HAP-1 (cell line): ENCODE measurements around the gene SHH.
A peak's percentile ranks its signal among the peaks of the same experiment; 100 is the strongest.

Experiments
- DNase-seq, 2 experiments: peaks; one replicate each; pipeline ENCODE4 v3.0.0-alpha.2; 2016 to 2020; ENCODE audit warnings: low spot score in 2 of 2
- H3K27me3 ChIP-seq: fragments of 250-450 bp; sonication (Bioruptor Pico); 2 replicates; pipeline ENCODE4 v1.5.1; 2020; ENCODE audit warnings: low read depth, mild to moderate bottlenecking, moderate library complexity
- H3K36me3 ChIP-seq: fragments of 250-450 bp; sonication (Bioruptor Pico); replicated peaks from 2 replicates; pipeline ENCODE4 v1.5.1; 2020; ENCODE audit warnings: mild to moderate bottlenecking
- H3K4me1 ChIP-seq: fragments of 250-450 bp; sonication (Bioruptor Pico); 2 replicates; pipeline ENCODE4 v1.5.1; 2020; ENCODE audit warnings: mild to moderate bottlenecking
- H3K4me3 ChIP-seq: fragments of 250-450 bp; sonication (Bioruptor Pico); 2 replicates; pipeline ENCODE4 v1.5.1; 2020; ENCODE audit warnings: mild to moderate bottlenecking, moderate library complexity
- H3K9me3 ChIP-seq: fragments of 250-450 bp; sonication (Bioruptor Pico); 2 replicates; pipeline ENCODE4 v1.5.1; 2020; ENCODE audit warnings: mild to moderate bottlenecking, moderate library complexity
- in situ Hi-C: fragments of 300-500 bp; cut with MboI; formaldehyde crosslinking; loops from 3 replicates; pipeline ENCODE4 v1.14.3; 2020; ENCODE audit warnings: low sequenced_read_pairs, inconsistent platforms, mixed read lengths

SHH gene

DNA sequence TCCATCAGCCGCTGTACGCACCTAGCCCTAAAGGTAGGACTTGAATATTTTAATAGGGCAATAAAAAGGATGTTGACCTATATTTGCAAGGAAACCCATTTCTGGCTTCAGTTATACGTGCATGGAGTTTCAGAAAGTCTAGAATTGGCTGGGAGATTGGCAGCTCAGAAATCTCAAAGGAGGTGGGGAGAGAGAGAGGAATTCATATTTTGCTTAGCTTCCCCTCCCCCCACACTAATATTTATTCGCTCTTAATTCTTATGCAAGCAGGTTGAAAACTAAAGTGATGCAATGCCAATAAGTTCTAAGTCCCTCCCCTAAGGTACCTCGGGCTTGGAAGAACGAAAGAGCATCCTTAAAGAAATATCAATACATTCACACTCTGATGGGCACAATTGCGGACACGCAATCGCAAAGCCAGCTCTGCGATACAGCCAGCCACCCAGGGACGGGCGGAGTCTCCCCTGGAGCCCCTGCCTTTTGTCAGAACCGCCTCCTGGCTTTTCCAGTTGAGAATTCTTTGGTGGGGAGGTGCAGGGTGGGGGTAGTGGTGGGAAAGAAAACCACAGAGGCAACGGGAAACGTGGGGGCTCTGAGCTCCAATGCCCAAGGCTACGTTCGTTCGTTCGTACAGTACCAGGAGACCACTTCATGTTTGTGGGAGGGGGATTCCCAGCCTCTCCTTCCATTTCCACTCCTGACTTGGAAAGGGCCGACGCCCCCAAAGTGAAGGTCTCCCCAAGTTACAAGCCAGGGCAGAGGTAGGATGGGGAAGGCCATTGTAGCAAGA, 1.3 kb downstream of the SHH start:
- no peaks in the 10 kb centered on the region for H3K4me1 ChIP-seq
- no peaks in the 10 kb centered on the region for H3K36me3 ChIP-seq
- no peaks in the 10 kb centered on the region for H3K9me3 ChIP-seq
- DNase-seq = no peak
- peaks cover 27% of the 10 kb centered on the region for H3K27me3 ChIP-seq
- in situ Hi-C loops = loop anchor here (10.0 to 25.0 kb wide), 3 partner anchors 351 to 1001 kb away; no protein-coding TSS in a partner anchor
- H3K4me3 ChIP-seq = no peak overlapping the region

DNA sequence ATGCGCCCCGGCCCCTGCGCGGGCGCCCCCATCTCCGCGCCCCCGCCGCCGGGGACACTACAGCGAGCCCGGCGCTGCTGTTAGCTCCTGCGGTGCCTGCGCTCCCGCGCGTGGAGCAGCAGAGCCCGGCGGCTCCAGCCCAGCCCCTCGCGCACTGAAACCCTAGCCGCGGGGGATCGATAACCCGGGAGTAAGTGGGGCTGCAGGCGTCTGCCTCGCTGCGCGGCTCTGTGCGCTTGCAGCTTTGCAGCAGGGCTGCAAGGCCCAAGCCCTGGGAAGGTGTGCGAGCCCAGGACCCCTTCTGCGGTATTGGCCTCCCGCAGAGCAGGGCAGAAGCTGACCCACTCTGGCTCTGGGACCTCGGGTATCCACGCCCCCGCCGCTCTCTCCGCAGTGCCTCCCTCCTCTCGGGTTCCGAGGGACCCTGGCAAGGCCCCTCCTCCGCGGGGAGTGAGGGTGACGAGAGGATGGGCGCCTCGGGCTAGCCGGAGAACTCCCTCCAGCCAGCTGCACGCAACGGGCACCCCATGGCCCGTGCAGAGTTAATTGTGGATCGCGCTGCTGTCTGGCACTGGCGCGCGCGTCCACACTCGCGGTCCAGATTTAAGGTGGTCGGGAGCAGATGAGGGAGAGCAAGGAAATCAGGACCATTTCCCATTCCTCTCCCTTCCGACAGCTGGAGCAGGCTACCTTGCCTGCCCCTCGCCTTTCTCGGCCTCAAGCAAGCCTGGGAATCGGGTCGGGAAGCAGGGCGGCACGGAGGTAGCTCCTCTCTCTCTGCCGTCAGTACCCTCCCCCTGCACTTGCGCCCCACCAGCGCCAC, 2.1 kb downstream of the SHH start:
- H3K36me3 ChIP-seq = no peaks in the 10 kb centered on the region
- no peaks in the 10 kb centered on the region for H3K9me3 ChIP-seq
- H3K4me1 ChIP-seq = no peaks in the 10 kb centered on the region
- no peak for DNase-seq
- no peak overlapping the region for H3K4me3 ChIP-seq
- peaks cover 27% of the 10 kb centered on the region for H3K27me3 ChIP-seq
- in situ Hi-C loops = loop anchor here (10.0 to 25.0 kb wide), 3 partner anchors 352 to 1002 kb away; no protein-coding TSS in a partner anchor

DNA sequence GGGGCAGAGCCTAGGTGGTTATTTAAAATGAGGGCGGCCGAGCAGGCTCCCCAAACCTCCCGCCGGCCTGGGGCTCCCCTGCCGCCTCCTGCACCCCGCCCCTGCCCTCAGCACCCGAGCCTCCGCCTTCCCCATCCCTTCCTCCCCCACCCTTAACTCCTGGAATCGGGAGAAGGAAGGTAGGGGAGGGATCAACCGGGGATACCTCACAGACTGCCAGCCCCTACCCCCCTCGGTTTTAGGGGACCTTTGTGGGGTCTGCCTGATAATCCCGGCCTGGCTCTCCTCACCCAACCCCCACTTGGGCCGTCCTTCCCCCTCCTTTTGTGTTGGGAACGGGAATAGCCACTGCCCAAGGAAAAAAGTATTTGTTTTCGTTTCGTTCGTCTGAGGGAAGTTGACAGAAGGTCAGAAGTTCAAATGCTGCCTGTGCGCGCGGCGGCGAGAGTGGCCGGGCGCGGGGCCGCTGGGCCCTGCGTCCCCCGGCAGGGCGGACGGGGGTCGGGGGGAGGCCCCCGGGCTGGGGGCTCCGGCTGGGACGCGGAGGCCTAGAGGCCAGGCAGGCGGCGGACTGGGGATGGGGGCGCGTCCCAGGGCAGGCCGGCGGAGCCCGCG, 2.8 kb downstream of the SHH start:
- in situ Hi-C loops = loop anchor here (25.0 kb wide), 2 partner anchors 353 to 1003 kb away; no protein-coding TSS in a partner anchor
- Histone ChIP-seq H3K9me3 (no peaks in the 10 kb centered on the region), H3K36me3 (no peaks in the 10 kb centered on the region), H3K4me3 (no peak overlapping the region), H3K4me1 (peaks cover 4% of the 10 kb centered on the region), H3K27me3 (peaks cover 27% of the 10 kb centered on the region)
- DNase-seq = no peak

GRCh38 chr7:155808549-155809331, 3.5 kb downstream of the SHH start:
- DNase-seq = peak in 1 of 2 experiments; percentile 33
- Histone ChIP-seq H3K27me3 (peaks cover 26% of the 10 kb centered on the region), H3K4me1 (peaks cover 8% of the 10 kb centered on the region), H3K36me3 (no peaks in the 10 kb centered on the region), H3K4me3 (no peak overlapping the region), H3K9me3 (no peaks in the 10 kb centered on the region)
- in situ Hi-C loops = loop anchor here (25.0 kb wide), 2 partner anchors 354 to 1004 kb away; no protein-coding TSS in a partner anchor

GRCh38 chr7:155807789-155808548, 4.3 kb downstream of the SHH start:
- H3K4me3 ChIP-seq = no peak overlapping the region
- no peaks in the 10 kb centered on the region for H3K9me3 ChIP-seq
- peaks cover 8% of the 10 kb centered on the region for H3K4me1 ChIP-seq
- H3K27me3 ChIP-seq = peaks cover 22% of the 10 kb centered on the region
- no peaks in the 10 kb centered on the region for H3K36me3 ChIP-seq
- no peak for DNase-seq
- in situ Hi-C loops = loop anchor here (25.0 kb wide), 2 partner anchors 354 to 1004 kb away; no protein-coding TSS in a partner anchor

GRCh38 chr7:155807065-155807671, 5.1 kb downstream of the SHH start:
- Histone ChIP-seq H3K4me1 (peaks cover 8% of the 10 kb centered on the region), H3K27me3 (peaks cover 14% of the 10 kb centered on the region), H3K9me3 (no peaks in the 10 kb centered on the region), H3K36me3 (no peaks in the 10 kb centered on the region), H3K4me3 (no peak overlapping the region)
- DNase-seq = no peak
- in situ Hi-C loops = loop anchor here (25.0 kb wide), 2 partner anchors 355 to 1005 kb away; no protein-coding TSS in a partner anchor

DNA sequence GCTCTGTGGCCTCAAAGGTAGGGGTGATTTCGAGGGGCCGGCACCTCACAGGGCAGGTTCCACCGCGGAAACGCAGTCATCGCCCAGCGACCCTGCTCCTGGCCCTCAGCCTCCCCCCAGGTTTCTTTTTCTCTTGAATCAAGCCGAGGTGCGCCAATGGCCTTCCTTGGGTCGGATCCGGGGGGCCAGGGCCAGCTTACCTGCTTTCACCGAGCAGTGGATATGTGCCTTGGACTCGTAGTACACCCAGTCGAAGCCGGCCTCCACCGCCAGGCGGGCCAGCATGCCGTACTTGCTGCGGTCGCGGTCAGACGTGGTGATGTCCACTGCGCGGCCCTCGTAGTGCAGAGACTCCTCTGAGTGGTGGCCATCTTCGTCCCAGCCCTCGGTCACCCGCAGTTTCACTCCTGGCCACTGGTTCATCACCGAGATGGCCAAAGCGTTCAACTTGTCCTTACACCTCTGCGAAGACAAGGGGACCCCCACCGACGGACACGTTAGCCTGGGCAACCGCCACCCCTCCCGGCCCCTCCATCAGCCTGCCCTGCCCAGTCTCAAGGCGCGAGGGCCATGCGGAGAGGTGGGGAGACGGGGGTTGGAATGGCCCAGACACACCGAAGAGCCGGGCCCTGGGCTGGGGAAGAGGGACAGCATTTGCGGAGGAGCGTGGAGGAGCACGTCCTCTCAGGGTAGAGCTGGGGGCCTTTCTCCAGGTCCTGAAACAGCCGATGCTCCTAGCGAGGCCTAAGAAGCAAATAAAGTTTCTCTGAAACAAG, 6.0 kb downstream of the SHH start:
- Histone ChIP-seq H3K4me1 (peaks cover 8% of the 10 kb centered on the region), H3K4me3 (no peak overlapping the region), H3K9me3 (no peaks in the 10 kb centered on the region), H3K36me3 (no peaks in the 10 kb centered on the region), H3K27me3 (peaks cover 5% of the 10 kb centered on the region)
- no peak for DNase-seq
- in situ Hi-C loops = loop anchor here (25.0 kb wide), 2 partner anchors 356 to 1006 kb away; no protein-coding TSS in a partner anchor

GRCh38 chr7:155805826-155806095, 6.5 kb downstream of the SHH start:
- peaks cover 8% of the 10 kb centered on the region for H3K4me1 ChIP-seq
- H3K9me3 ChIP-seq = no peaks in the 10 kb centered on the region
- H3K4me3 ChIP-seq = no peak overlapping the region
- H3K27me3 ChIP-seq = peaks cover under 1% of the 10 kb centered on the region; the same call in 1 of the 2 replicates
- H3K36me3 ChIP-seq = no peaks in the 10 kb centered on the region
- in situ Hi-C loops = loop anchor here (25.0 kb wide), 2 partner anchors 357 to 1007 kb away; no protein-coding TSS in a partner anchor
- DNase-seq = no peak

DNA sequence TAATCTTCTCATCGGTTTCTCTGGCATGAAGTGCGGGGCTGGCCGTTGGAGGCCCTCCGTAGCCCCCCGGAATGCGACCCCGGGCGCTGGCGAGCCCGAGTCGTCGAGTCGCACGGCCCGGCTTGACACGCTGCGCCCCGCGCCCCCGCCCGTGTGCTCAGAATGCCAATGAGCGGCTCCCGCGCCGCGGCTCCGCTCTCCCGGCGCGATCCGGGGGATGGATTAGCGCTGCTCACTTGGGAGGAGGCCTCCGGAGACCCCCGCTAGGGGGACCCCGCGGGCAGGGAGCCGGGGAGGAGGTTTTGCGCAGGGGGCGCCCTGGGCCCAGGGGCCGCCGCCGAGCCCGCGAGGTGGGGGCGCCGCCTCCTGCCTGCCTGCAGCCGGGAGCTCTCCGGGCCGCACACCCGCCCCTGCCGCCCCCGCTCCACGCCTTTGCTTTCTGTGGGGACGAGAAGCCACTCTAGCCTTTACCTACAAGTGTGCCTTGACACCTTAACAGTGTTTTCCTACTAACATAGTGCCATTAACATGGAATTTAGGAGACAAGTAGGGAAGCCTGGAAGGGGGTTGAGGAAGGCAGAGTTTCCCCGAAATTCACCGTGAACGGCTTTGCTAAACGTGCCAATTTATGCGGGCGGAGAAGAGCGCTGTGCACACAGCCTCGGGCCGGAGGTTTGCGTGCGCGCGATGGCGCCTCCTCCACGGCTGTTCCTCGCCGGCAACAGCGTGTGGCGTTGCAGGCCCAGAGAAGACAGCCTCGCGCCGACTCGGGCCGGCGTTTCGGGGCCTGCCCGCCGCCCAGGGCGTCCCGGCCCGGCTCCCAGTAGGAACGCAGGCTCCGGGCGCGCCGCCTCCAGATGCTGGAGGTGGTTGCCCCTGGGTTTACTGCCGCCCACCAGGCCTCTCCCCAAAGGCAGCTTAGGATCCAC, 7.1 kb downstream of the SHH start:
- H3K4me3 ChIP-seq = no peak overlapping the region

DNA sequence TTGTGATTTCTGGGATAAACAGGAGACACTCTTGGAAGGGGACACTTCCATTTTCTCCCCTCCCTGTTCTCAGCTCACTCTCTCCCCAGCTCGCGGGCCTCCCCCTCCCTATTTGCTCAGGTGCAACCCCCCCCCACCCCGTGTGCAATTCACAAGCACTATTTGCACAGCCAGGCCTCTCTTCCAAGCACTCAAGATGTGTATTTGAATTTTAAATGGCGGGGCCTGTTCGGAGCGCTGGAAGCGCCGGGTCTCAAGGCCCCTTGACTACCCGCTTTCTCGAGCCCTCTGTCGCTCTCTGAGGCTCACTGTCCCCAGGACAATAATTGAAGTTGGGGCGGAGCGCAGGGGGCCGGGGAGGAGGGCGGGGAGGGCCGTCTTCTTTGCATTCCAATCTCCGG, 7.8 kb downstream of the SHH start:
- H3K36me3 ChIP-seq = no peaks in the 10 kb centered on the region
- H3K4me1 ChIP-seq = peaks cover 8% of the 10 kb centered on the region
- in situ Hi-C loops = loop anchor here (25.0 kb wide), 2 partner anchors 358 to 1008 kb away; no protein-coding TSS in a partner anchor
- H3K27me3 ChIP-seq = no peaks in the 10 kb centered on the region
- H3K4me3 ChIP-seq = no peak overlapping the region
- H3K9me3 ChIP-seq = no peaks in the 10 kb centered on the region
- DNase-seq = peak in 1 of 2 experiments; percentile 36

More for the DNA sequence above, 7.1 kb downstream of the SHH start:
- no peaks in the 10 kb centered on the region for H3K36me3 ChIP-seq
- H3K27me3 ChIP-seq = no peaks in the 10 kb centered on the region
- no peaks in the 10 kb centered on the region for H3K9me3 ChIP-seq
- in situ Hi-C loops = loop anchor here (25.0 kb wide), 2 partner anchors 357 to 1007 kb away; no protein-coding TSS in a partner anchor
- DNase-seq = peak; percentile 65 to 89
- peaks cover 8% of the 10 kb centered on the region for H3K4me1 ChIP-seq
